Right atrium auricular region (tissue), 2 donors: ENCODE data around the gene SPOP. TPM values are rescaled to one million over a fixed set of nuclear protein-coding genes. Genes with fewer than 3 reads are reported as not detected.

Experiments used
- DNase-seq: peaks from one replicate; pipeline ENCODE4 v3.0.0-alpha.2; 2019; ENCODE audit warnings: low spot score
- H3K27ac ChIP-seq, 2 donors: fragments of 200-600 bp; sonication (generic); 1 replicate in 1 of 2; 2 replicates in 1 of 2; pipeline ENCODE4 v1.5.1; 2016 to 2019
- H3K27me3 ChIP-seq, 2 donors: fragments of 200-600 bp; sonication (generic); one replicate each; pipeline versions ENCODE4 v1.5.1 to v1.6.0; 2017 to 2019
- H3K36me3 ChIP-seq: fragments of 200-600 bp; sonication (generic); one replicate; pipeline ENCODE4 v1.5.1; 2016
- H3K4me1 ChIP-seq, 2 donors: fragments of 200-600 bp; sonication (generic); one replicate each; pipeline versions ENCODE4 v1.5.1 to v1.6.0; 2017 to 2019
- H3K4me3 ChIP-seq, 2 donors: fragments of 200-600 bp; sonication (generic); 1 replicate in 1 of 2; 2 replicates in 1 of 2; pipeline ENCODE4 v1.5.1; 2017 to 2019; ENCODE audit warnings: mild to moderate bottlenecking in 1 of 2, moderate library complexity in 1 of 2
- H3K9me3 ChIP-seq, 2 donors: fragments of 200-600 bp; sonication (generic); one replicate each; pipeline ENCODE4 v1.5.1; 2019
- CTCF ChIP-seq, 2 donors: fragments of 200-600 bp; sonication (generic); IDR thresholded peaks; one replicate each; pipeline ENCODE4 v1.5.1; 2019; ENCODE audit warnings: antibody characterized with exemption in 2 of 2
- total RNA-seq, 2 donors: library from RNA; depleted of rRNA; stranded (reverse); fragments of >200 nt; gene quantifications; one replicate each; pipeline ENCODE4 v1.1.0, GENCODE V29; 2016

The SPOP gene
- total RNA-seq, 2 donors from 2014 or later = 40.9 to 71.8 TPM

GRCh38 chr17:49633762-49634484, 44.0 kb downstream of the SPOP start:
- Histone ChIP-seq H3K27me3 (no peaks in the 10 kb centered on the region), H3K4me1 (peaks cover 0 to 93% of the 10 kb centered on the region in 2 donors), H3K4me3 (no peak overlapping the region), H3K9me3 (no peaks in the 10 kb centered on the region), H3K27ac (peak overlapping the region; percentile 64 to 83), H3K36me3 (no peaks in the 10 kb centered on the region)
- no peak for DNase-seq
- no peak for TF ChIP-seq CTCF (IDR thresholded peaks at IDR 0.05)

DNA sequence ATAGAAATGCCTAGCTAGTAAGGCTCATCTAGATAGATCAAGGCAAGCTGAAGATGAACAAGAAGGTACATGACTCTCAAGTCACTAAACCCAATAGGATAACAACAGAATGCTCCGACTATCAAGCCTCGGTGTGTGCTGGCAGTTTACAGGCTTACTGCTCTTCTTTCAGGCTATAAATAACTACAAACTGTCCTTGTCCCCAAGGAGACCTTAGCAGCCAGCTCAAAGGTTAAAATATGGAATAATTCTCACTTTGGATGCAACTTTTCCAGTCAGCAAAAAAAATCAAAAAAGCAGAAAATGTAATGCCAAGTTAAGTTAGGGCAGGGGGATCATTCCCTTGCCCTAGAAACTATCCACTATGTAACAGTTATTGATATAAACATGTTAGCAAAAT, 44.6 kb downstream of the SPOP start:
- H3K27me3 ChIP-seq = no peaks in the 10 kb centered on the region
- TF ChIP-seq CTCF (IDR thresholded peaks at IDR 0.05) = no peak
- no peak overlapping the region for H3K4me3 ChIP-seq
- no peaks in the 10 kb centered on the region for H3K9me3 ChIP-seq
- peak overlapping the region; percentile 64 to 83 for H3K27ac ChIP-seq
- H3K4me1 ChIP-seq = peaks cover 0 to 95% of the 10 kb centered on the region in 2 donors
- no peak for DNase-seq
- no peaks in the 10 kb centered on the region for H3K36me3 ChIP-seq

DNA sequence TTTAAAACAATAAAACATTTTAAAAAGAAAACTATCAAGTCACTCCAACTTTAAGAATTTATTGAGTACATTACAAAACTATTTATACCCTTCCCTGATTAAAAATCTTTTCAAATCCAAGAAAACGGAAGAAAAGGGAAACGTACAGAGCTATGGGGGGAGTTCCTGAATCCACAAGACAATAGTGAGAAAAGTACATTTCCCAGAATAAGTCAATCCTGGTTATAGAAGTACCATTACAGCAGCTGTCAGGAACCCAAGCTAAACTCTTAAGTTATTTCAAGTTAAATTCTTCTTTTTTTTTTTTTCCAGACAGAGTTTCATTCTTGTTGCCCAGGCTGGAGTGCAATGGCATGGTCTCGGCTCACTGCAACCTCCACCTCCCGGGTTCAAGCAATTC, 45.7 kb downstream of the SPOP start:
- no peak overlapping the region for H3K4me3 ChIP-seq
- H3K36me3 ChIP-seq = no peaks in the 10 kb centered on the region
- no peaks in the 10 kb centered on the region for H3K27me3 ChIP-seq
- no peak for TF ChIP-seq CTCF (IDR thresholded peaks at IDR 0.05)
- no peak for DNase-seq
- no peaks in the 10 kb centered on the region for H3K9me3 ChIP-seq
- H3K27ac ChIP-seq = peak overlapping the region; percentile 64 to 83
- H3K4me1 ChIP-seq = peaks cover 0 to 96% of the 10 kb centered on the region in 2 donors

GRCh38 chr17:49631496-49631895, 46.4 kb downstream of the SPOP start:
- peak overlapping the region; percentile 64 to 83 for H3K27ac ChIP-seq
- no peak overlapping the region for H3K4me3 ChIP-seq
- TF ChIP-seq CTCF (IDR thresholded peaks at IDR 0.05) = no peak
- no peaks in the 10 kb centered on the region for H3K36me3 ChIP-seq
- H3K27me3 ChIP-seq = no peaks in the 10 kb centered on the region
- H3K4me1 ChIP-seq = peaks cover 0 to 96% of the 10 kb centered on the region in 2 donors
- DNase-seq = no peak
- H3K9me3 ChIP-seq = no peaks in the 10 kb centered on the region

DNA sequence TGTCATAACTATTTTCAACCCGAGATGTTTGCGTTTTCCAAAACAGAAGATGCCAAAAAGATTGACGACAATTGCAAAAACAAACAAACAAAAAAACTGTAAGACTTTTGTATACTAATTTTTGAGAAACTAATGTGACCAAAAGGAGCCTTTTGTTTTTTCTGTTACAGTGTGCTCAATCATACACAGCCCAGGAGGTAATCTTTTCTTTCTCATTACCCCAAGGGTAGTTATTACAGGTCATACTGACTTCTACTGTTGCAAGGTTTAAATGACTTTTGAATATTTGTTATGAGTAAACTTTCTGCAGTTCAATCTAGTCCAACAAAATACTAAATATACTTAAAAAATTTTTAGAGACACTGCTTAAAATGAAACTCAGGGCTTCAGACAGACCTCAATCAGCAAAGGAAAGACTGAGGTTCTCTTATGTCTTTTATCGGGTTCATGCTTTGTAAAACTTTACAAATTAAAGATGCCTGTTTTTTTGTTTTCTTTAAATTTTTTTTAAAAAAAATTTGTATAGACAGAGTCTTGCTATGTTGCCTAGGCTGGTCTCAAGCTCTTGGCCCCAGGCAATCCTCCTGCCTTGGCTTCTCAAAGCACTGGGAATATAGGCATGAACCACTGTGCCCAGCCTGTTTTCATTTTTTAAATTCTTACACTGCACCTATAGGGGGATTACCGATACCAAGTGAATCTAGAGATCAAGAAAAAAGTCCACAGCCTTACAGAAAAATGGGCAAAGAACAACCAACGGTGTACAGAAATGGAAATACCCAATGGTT, 47.6 kb downstream of the SPOP start:
- peaks cover 0 to 93% of the 10 kb centered on the region in 2 donors for H3K4me1 ChIP-seq
- no peak for DNase-seq
- no peak overlapping the region for H3K4me3 ChIP-seq
- H3K27ac ChIP-seq = peak overlapping the region; percentile 10 to 83
- peaks cover 5% of the 10 kb centered on the region for H3K36me3 ChIP-seq
- no peaks in the 10 kb centered on the region for H3K9me3 ChIP-seq
- TF ChIP-seq CTCF (IDR thresholded peaks at IDR 0.05) = no peak
- H3K27me3 ChIP-seq = no peaks in the 10 kb centered on the region
